ENCODE data around the gene KRTAP10-2.

KRTAP10-2 gene

DNA sequence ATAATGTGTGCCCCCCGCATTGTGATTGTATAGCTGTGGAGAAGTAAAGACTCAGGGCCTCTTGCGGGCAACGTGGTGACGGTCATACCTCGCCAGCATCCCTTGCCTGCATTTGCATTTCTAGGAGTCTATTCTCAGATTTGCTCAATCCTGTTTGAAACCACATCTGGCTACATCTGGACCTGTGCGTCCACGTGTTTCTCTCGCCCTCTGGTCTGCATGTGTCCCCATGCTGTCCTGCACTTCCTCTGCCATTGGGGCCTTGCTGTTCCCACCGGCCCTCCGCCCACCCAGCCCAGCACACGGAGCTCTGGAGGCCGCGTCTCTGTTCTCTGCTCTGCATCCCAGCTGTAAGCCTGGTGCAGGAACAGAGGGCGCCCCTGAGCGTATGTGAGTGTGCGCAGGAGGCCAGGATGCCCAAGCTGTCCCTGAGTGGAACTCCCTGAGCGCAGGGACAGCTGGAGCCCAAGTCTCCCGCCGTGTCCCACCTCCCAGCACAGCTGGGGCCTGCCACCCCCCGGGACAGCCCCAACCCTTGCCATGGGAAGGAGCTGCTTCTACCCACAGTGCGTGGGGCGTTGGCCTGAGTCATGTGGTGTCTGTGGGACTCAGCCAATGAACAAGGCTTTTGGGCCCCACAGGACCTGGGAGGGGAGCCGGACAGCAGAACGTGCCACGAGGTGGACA lies 1.6 kb downstream of the KRTAP10-2 start:
- peaks cover 63% of the 10 kb centered on the region for H3K27me3 ChIP-seq (ENCODE audit: insufficient read depth, low read length)
- H3K27ac ChIP-seq (ENCODE audit: low read depth, low read length) = no peak overlapping the region
- H3K4me3 ChIP-seq (ENCODE audit: low read depth, low read length) = no peak overlapping the region
- no peaks in the 10 kb centered on the region for H3K79me2 ChIP-seq (ENCODE audit: control insufficient read depth, insufficient read depth, low read length, unreplicated experiment)
- H3K4me1 ChIP-seq (ENCODE audit: control insufficient read depth, insufficient read depth, low read length, unreplicated experiment) = no peaks in the 10 kb centered on the region
- H2AFZ ChIP-seq (ENCODE audit: low read length, unreplicated experiment) = no peak overlapping the region
- H3K36me3 ChIP-seq (ENCODE audit: insufficient read depth, low read length) = no peaks in the 10 kb centered on the region

- no peak overlapping the region for H3K27ac ChIP-seq (ENCODE audit: low read depth, low read length)
- peaks cover 56% of the 10 kb centered on the region for H3K27me3 ChIP-seq (ENCODE audit: insufficient read depth, low read length)
- no peaks in the 10 kb centered on the region for H3K36me3 ChIP-seq (ENCODE audit: insufficient read depth, low read length)
- H3K4me1 ChIP-seq (ENCODE audit: control insufficient read depth, insufficient read depth, low read length, unreplicated experiment) = no peaks in the 10 kb centered on the region
- H3K4me3 ChIP-seq (ENCODE audit: low read depth, low read length) = no peak overlapping the region
- H3K79me2 ChIP-seq (ENCODE audit: control insufficient read depth, insufficient read depth, low read length, unreplicated experiment) = no peaks in the 10 kb centered on the region
- no peak overlapping the region for H2AFZ ChIP-seq (ENCODE audit: low read length, unreplicated experiment)
Observed at GRCh38 chr21:44548922-44549321, 2.4 kb downstream of the KRTAP10-2 start.

DNA sequence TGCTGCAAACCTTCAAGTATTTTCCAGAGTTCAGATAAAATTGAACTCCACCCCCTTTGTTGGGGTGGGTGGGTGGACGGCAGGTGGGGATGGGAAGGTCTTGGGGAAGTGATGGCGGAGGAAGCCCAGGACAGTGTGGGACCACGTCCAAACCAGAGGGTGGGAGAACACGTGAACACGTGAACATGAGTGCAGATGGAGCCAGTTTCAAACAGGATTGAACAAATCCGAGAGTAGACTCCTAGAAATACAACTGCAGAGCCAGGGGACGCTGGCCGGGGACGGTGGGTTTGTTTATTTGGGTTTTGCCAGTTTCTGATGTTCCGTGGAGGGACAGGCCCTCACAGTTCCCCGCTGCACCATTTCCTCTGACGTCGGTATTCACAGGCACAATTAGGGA lies 2.9 kb downstream of the KRTAP10-2 start:
- Histone ChIP-seq H3K27ac (ENCODE audit: low read depth, low read length) (no peak overlapping the region), H3K4me1 (ENCODE audit: control insufficient read depth, insufficient read depth, low read length, unreplicated experiment) (no peaks in the 10 kb centered on the region), H2AFZ (ENCODE audit: low read length, unreplicated experiment) (no peak overlapping the region), H3K36me3 (ENCODE audit: insufficient read depth, low read length) (no peaks in the 10 kb centered on the region), H3K79me2 (ENCODE audit: control insufficient read depth, insufficient read depth, low read length, unreplicated experiment) (no peaks in the 10 kb centered on the region), H3K4me3 (ENCODE audit: low read depth, low read length) (no peak overlapping the region), H3K27me3 (ENCODE audit: insufficient read depth, low read length) (peaks cover 50% of the 10 kb centered on the region)

GRCh38 chr21:44547656-44548331 lies 3.5 kb downstream of the KRTAP10-2 start:
- H3K27ac ChIP-seq (ENCODE audit: low read depth, low read length) = no peak overlapping the region
- no peak overlapping the region for H3K4me3 ChIP-seq (ENCODE audit: low read depth, low read length)
- no peaks in the 10 kb centered on the region for H3K4me1 ChIP-seq (ENCODE audit: control insufficient read depth, insufficient read depth, low read length, unreplicated experiment)
- H3K36me3 ChIP-seq (ENCODE audit: insufficient read depth, low read length) = no peaks in the 10 kb centered on the region
- H3K27me3 ChIP-seq (ENCODE audit: insufficient read depth, low read length) = peaks cover 49% of the 10 kb centered on the region
- H3K79me2 ChIP-seq (ENCODE audit: control insufficient read depth, insufficient read depth, low read length, unreplicated experiment) = no peaks in the 10 kb centered on the region
- no peak overlapping the region for H2AFZ ChIP-seq (ENCODE audit: low read length, unreplicated experiment)

DNA sequence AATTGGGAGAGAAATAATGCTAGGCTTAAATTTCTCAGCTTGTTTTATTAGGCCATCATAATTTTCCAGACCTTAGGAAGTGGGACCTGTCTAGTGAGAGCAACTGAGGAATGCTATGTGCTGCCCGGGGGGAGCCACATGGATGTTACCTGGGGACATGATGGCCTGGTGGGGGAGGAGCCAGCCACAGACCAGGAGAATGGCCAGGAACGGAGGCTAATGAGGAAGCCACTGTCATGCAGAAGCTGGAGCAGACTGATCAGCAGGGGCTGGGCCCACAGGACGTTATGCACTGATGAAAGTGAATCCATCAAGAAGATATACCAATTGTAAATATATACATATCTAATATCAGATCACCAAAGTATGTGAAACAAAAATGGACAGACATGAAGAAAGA lies 6.7 kb downstream of the KRTAP10-2 start:
- Histone ChIP-seq H3K4me1 (ENCODE audit: control insufficient read depth, insufficient read depth, low read length, unreplicated experiment) (no peaks in the 10 kb centered on the region), H3K27me3 (ENCODE audit: insufficient read depth, low read length) (peaks cover 56% of the 10 kb centered on the region), H3K27ac (ENCODE audit: low read depth, low read length) (no peak overlapping the region), H2AFZ (ENCODE audit: low read length, unreplicated experiment) (no peak overlapping the region), H3K79me2 (ENCODE audit: control insufficient read depth, insufficient read depth, low read length, unreplicated experiment) (no peaks in the 10 kb centered on the region), H3K4me3 (ENCODE audit: low read depth, low read length) (no peak overlapping the region), H3K36me3 (ENCODE audit: insufficient read depth, low read length) (no peaks in the 10 kb centered on the region)

DNA sequence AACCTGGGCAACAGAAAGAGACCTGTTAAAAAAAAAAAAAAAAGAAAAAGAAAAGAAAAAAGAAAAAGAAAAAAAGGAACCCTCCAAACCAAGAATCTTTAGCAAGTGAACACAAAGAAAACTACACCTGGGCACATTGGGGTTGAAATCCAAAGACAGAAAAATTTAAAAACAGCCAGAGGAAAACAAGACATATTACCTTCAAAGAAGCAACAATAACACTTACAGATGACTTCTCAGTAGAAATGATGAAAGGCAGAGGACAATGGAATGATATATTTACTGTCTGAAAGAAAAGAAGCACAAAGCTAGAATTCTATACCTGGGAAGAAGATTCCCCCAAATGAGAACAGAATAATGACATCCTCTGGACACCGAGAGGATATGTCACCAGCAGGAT lies 8.6 kb downstream of the KRTAP10-2 start:
- H3K36me3 ChIP-seq (ENCODE audit: insufficient read depth, low read length) = no peaks in the 10 kb centered on the region
- no peak overlapping the region for H3K4me3 ChIP-seq (ENCODE audit: low read depth, low read length)
- no peak overlapping the region for H3K27ac ChIP-seq (ENCODE audit: low read depth, low read length)
- no peak overlapping the region for H2AFZ ChIP-seq (ENCODE audit: low read length, unreplicated experiment)
- H3K27me3 ChIP-seq (ENCODE audit: insufficient read depth, low read length) = peaks cover 39% of the 10 kb centered on the region
- no peaks in the 10 kb centered on the region for H3K4me1 ChIP-seq (ENCODE audit: control insufficient read depth, insufficient read depth, low read length, unreplicated experiment)
- no peaks in the 10 kb centered on the region for H3K79me2 ChIP-seq (ENCODE audit: control insufficient read depth, insufficient read depth, low read length, unreplicated experiment)

DNA sequence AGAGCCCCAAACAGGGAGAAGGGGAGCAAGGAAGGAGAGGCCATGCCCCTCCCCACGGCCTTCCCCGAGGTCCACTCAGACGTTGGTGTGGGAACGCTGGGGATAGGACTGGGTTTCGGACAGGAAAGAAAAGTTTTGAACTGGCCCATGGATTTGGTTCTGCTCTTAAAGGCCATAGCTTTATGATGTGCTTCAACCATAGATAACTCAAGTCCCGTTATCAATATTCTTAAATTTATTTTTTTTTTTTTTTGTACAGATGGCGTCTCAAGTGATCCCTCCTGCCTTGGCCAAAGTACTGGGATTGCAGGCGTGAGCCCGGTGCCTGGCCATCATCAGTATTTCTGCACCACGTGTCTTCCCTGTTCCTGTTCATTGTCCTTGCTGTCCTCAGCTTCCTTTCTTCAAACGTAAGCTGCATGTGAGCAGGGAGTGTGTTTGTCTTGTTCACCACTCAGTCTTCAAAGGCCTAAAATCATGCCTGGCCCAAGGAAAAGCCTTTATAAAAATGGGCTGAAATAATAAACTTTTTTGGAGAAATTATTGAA lies 10.5 kb downstream of the KRTAP10-2 start:
- H3K27ac ChIP-seq (ENCODE audit: low read depth, low read length) = no peak overlapping the region
- H3K4me1 ChIP-seq (ENCODE audit: control insufficient read depth, insufficient read depth, low read length, unreplicated experiment) = no peaks in the 10 kb centered on the region
- no peaks in the 10 kb centered on the region for H3K36me3 ChIP-seq (ENCODE audit: insufficient read depth, low read length)
- H3K27me3 ChIP-seq (ENCODE audit: insufficient read depth, low read length) = peaks cover 30% of the 10 kb centered on the region
- H3K4me3 ChIP-seq (ENCODE audit: low read depth, low read length) = no peak overlapping the region
- H2AFZ ChIP-seq (ENCODE audit: low read length, unreplicated experiment) = no peak overlapping the region
- H3K79me2 ChIP-seq (ENCODE audit: control insufficient read depth, insufficient read depth, low read length, unreplicated experiment) = no peaks in the 10 kb centered on the region

DNA sequence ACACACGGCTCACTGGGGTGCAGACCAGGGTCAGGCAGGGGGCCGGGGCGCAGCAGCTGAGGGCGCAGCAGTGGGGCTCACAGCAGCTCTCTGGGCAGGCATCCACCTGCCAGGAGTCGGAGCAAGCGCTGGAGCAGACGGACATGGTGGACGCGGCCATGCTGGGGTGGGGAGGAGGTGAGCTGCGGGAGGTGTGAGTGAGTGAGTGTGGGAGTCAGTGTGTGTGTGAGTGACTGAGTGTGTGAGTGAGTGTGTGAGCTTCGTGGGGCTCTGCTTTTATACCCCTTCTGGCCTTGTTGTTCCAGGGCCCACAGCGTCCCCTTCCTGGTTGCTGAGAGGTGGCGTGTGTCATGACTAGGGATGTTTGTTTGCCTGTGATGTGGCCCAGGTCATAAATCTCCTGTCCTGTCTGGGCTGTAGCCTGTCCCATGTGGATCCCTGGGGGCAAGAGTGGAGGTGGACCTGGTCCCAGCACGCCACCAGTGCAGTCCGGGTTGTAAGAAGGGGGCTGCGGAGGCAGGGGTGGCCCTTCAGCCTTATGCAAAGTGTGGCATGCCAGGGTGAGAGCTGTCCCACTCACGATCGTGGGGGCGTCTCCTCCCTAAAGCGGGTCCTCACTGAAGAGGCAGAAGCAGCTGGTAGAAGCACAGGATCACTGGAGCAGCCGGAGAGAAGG lies 11.2 kb downstream of the KRTAP10-2 start, which contains the start of gene KRTAP10-1:
Gene KRTAP10-1, minus strand, starts transcription at position 205 of the 676 bp plus-strand sequence. Its CDS starts 45 bp downstream, at position 160.
- H2AFZ ChIP-seq (ENCODE audit: low read length, unreplicated experiment) = no peak within 1 kb of the TSS
- no peaks in the 10 kb centered on the region for H3K36me3 ChIP-seq (ENCODE audit: insufficient read depth, low read length)
- H3K27me3 ChIP-seq (ENCODE audit: insufficient read depth, low read length) = peaks cover 26% of the 10 kb centered on the region
- no peaks in the 10 kb centered on the region for H3K4me1 ChIP-seq (ENCODE audit: control insufficient read depth, insufficient read depth, low read length, unreplicated experiment)
- no peaks in the 10 kb centered on the region for H3K79me2 ChIP-seq (ENCODE audit: control insufficient read depth, insufficient read depth, low read length, unreplicated experiment)
- H3K4me3 ChIP-seq (ENCODE audit: low read depth, low read length) = no peak within 1 kb of the TSS
- H3K27ac ChIP-seq (ENCODE audit: low read depth, low read length) = no peak within 1 kb of the TSS

- H3K36me3 ChIP-seq (ENCODE audit: insufficient read depth, low read length) = no peaks in the 10 kb centered on the region
- H3K4me1 ChIP-seq (ENCODE audit: control insufficient read depth, insufficient read depth, low read length, unreplicated experiment) = no peaks in the 10 kb centered on the region
- no peak overlapping the region for H2AFZ ChIP-seq (ENCODE audit: low read length, unreplicated experiment)
- H3K4me3 ChIP-seq (ENCODE audit: low read depth, low read length) = no peak overlapping the region
- no peak overlapping the region for H3K27ac ChIP-seq (ENCODE audit: low read depth, low read length)
- no peaks in the 10 kb centered on the region for H3K79me2 ChIP-seq (ENCODE audit: control insufficient read depth, insufficient read depth, low read length, unreplicated experiment)
- peaks cover 26% of the 10 kb centered on the region for H3K27me3 ChIP-seq (ENCODE audit: insufficient read depth, low read length)
Observed at GRCh38 chr21:44539046-44539445, 12.3 kb downstream of the KRTAP10-2 start.

DNA sequence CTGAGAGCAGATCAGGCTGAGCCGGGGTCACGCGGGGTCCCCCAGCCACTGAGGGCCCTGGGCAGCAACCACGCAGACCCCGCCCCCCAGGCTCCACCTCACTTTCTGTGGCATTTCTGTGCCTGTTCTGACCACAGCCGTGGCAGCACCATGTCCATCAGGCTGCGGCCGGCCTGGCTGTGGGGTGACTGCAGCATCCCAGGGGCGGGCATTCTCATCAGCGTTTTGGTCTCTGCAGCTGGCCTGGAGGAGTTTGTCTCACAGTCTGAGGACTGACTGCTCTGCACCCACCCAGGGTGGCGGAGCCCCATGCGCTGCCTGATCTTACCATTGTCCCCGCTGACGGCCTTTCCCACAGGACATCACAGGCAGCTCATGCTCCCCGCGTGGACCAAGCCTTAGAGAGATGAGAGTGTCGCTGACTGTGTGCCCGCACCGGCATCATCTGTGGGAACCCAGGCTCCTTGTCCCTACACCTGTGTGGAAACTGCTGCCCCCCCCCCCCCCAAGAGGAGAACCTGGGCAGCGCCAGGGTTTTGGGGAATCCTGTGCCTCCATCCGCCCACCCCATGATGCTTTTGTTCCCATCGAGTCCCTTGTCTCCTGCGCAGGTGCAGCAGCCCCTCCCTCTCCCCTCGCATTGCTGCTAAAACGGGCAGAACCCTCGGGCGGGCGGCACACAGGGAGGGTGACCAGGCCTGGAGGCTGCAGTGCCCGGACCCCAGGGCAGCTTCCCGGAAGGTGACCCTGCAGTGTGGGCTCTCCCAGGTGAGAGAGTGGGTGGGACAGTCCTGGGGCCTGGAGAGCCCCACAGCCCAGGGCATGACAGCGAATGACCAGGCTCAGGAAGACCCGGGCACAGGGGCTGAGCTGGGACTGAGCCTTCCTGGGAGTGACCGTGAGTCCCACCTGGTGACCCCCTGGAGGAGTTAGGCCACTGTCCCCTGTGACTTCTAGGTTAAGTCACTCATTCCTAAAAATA lies 13.1 kb downstream of the KRTAP10-2 start:
- Histone ChIP-seq H3K27ac (ENCODE audit: low read depth, low read length) (no peak overlapping the region), H3K27me3 (ENCODE audit: insufficient read depth, low read length) (peaks cover 26% of the 10 kb centered on the region), H3K79me2 (ENCODE audit: control insufficient read depth, insufficient read depth, low read length, unreplicated experiment) (no peaks in the 10 kb centered on the region), H3K4me1 (ENCODE audit: control insufficient read depth, insufficient read depth, low read length, unreplicated experiment) (no peaks in the 10 kb centered on the region), H2AFZ (ENCODE audit: low read length, unreplicated experiment) (no peak overlapping the region), H3K4me3 (ENCODE audit: low read depth, low read length) (no peak overlapping the region), H3K36me3 (ENCODE audit: insufficient read depth, low read length) (no peaks in the 10 kb centered on the region)

Data from ACC112 (cell line).